Tibial nerve (tissue), 4 donors: Measurements from ENCODE around the gene GAS2L1. TPM values are rescaled to one million over a fixed set of nuclear protein-coding genes. Genes with fewer than 3 reads are reported as not detected.

ENCODE experiments used
- DNase-seq, 2 donors: peaks; one replicate each; pipeline ENCODE4 v3.0.0-alpha.2; 2019; ENCODE audit warnings: low spot score in 2 of 2
- H3K27ac ChIP-seq, 4 donors: fragments of 200-600 bp; sonication (generic) in 3 of 4; one replicate each; pipeline ENCODE4 v1.5.1; 2017 to 2019; ENCODE audit warnings: mild to moderate bottlenecking in 1 of 4
- H3K27me3 ChIP-seq, 2 donors: fragments of 200-600 bp; sonication (generic) in 1 of 2; one replicate each; pipeline versions ENCODE4 v1.5.1 to v1.6.0; 2017 to 2019
- H3K36me3 ChIP-seq, 3 donors: fragments of 200-600 bp; sonication (generic); one replicate each; pipeline ENCODE4 v1.5.1; 2018 to 2019
- H3K4me1 ChIP-seq, 4 donors: fragments of 200-600 bp; sonication (generic) in 3 of 4; one replicate each; pipeline ENCODE4 v1.5.1; 2017 to 2019
- H3K4me3 ChIP-seq, 4 donors: fragments of 200-600 bp; sonication (generic) in 3 of 4; one replicate each; pipeline ENCODE4 v1.5.1; 2017 to 2019; ENCODE audit warnings: mild to moderate bottlenecking in 1 of 4, moderate library complexity in 1 of 4
- H3K9me3 ChIP-seq, 4 donors: fragments of 200-600 bp; sonication (generic) in 3 of 4; one replicate each; pipeline ENCODE4 v1.5.1; 2017 to 2019
- CTCF ChIP-seq, 5 experiments: fragments of 200-600 bp in 3 of 5; fragments of 450-650 bp in 2 of 5; sonication (generic) in 3 of 5; IDR thresholded peaks; one replicate each; pipeline ENCODE4 v1.5.1; 2016 to 2019; ENCODE audit warnings: antibody characterized with exemption in 5 of 5, mild to moderate bottlenecking in 3 of 5, moderate library complexity in 2 of 5
- EP300 ChIP-seq, 2 donors: sonication (generic); formaldehyde crosslinking; IDR thresholded peaks; one replicate each; pipeline ENCODE4 v1.6.1; 2017; ENCODE audit warnings: antibody characterized with exemption in 2 of 2, mild to moderate bottlenecking in 1 of 2
- POLR2A ChIP-seq, 2 donors: fragments of 450-650 bp; IDR thresholded peaks; one replicate each; pipeline ENCODE4 v1.6.1; 2017; ENCODE audit warnings: antibody characterized with exemption in 2 of 2, mild to moderate bottlenecking in 2 of 2, moderate library complexity in 2 of 2
- WGBS, 2 donors: methylation state at CpG; one replicate each; pipeline ENCODE4 v1.1.5; 2018; 5-methylcytosine and 5-hydroxymethylcytosine counted together
- total RNA-seq, 4 donors: library from RNA; depleted of rRNA; stranded (reverse); fragments of >200 nt; gene quantifications; one replicate each; pipeline ENCODE4 v1.1.0, GENCODE V29; 2016

GAS2L1 gene
- total RNA-seq, 4 donors from 2014 or later = 30.3 to 43.5 (median 35.1) TPM

DNA sequence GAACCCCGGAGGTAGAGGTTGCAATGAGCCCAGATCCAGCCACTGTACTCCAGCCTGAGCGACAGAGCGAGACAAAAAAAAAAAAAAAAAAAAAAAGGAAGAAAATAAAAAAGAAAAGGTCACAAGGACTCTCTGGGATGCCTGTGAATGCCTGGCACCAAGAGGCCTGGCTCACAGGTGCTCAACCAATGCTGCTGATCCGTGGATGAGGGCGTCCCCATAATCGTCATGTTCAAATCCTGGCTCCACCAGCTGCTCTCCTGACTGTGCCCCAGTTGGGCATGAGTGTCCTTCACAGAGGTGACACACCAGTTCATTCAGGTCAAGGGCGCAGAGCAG lies 645 bp upstream of the GAS2L1 start:
- Histone ChIP-seq H3K36me3 (peaks cover 0 to 11% (median 0%) of the 10 kb centered on the region in 3 donors), H3K4me3 (peak overlapping the region in 2 of 4 donors; percentile 83 to 92), H3K27me3 (no peaks in the 10 kb centered on the region), H3K27ac (peak overlapping the region in 2 of 4 donors; percentile 93 to 94), H3K4me1 (peaks cover 0 to 60% (median 48%) of the 10 kb centered on the region in 4 donors), H3K9me3 (no peaks in the 10 kb centered on the region)
- TF ChIP-seq EP300 (IDR thresholded peaks at IDR 0.05) (no peak), CTCF (IDR thresholded peaks at IDR 0.05) (no peak), POLR2A (IDR thresholded peaks at IDR 0.05) (no peak)
- DNase-seq = no peak
- 41 to 54% methylated on average over 7 of the region's 7 CpGs for WGBS, 2 donors

DNA sequence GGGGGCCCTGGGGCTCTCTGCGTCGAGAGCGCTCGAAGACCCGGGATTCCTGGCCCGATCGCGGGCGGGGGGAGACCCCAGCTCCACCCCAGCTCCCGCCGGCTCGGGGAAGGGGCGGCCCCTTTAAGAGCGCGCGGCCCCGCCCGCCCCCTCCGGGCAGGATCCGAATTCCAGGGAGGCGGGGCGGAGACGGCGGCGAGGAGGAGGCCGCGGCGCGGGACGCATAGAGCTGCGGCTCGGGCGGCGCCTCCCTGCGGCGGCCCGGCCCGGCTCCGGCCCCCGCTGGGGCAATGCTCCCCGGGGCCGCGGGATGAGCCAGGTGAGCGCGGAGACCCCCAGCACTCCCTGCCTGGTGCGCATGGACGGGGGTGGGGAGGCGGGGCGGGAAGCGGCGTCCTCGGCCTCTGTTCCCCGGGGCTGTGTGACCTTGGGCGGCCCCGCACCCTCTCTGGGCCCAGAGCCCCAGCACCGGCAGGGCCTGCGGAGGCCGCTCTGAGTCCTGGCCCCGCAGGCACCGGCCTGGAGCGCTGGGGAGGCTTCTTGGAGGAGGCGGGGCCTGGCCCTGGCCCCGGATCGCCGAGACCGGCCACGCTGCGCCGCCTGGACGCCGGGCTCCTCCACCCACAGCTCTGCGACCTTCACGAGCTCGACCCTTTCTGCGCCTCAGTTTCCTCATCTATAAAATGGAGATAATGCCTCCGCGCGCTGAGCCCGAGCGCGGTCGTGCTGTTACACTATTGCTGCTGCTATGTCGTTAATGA lies 565 bp downstream of the GAS2L1 start:
- Histone ChIP-seq H3K27me3 (no peaks in the 10 kb centered on the region), H3K27ac (peak overlapping the region; percentile 89 to 94 (median 92)), H3K9me3 (no peaks in the 10 kb centered on the region), H3K4me1 (peaks cover 0 to 71% (median 58%) of the 10 kb centered on the region in 4 donors), H3K4me3 (peak overlapping the region; percentile 83 to 96 (median 90)), H3K36me3 (no peaks in the 10 kb centered on the region)
- DNase-seq = peak; percentile 74
- 2 to 12% methylated on average over 18 to 27 of the region's 83 CpGs for WGBS, 2 donors
- TF ChIP-seq POLR2A (IDR thresholded peaks at IDR 0.05) (peak in 1 of 2 donors; percentile 67), CTCF (IDR thresholded peaks at IDR 0.05) (peak in 2 of 5 experiments; percentile 10 to 35), EP300 (IDR thresholded peaks at IDR 0.05) (peak in 1 of 2 donors; percentile 62)

- Histone ChIP-seq H3K4me3 (peak overlapping the region; percentile 83 to 96 (median 90)), H3K27ac (peak overlapping the region; percentile 89 to 94 (median 92)), H3K36me3 (no peaks in the 10 kb centered on the region), H3K27me3 (no peaks in the 10 kb centered on the region), H3K4me1 (peaks cover 0 to 71% (median 60%) of the 10 kb centered on the region in 4 donors), H3K9me3 (no peaks in the 10 kb centered on the region)
- 59 to 69% methylated on average over 15 to 19 of the region's 20 CpGs for WGBS, 2 donors
- TF ChIP-seq CTCF (IDR thresholded peaks at IDR 0.05) (no peak), EP300 (IDR thresholded peaks at IDR 0.05) (no peak), POLR2A (IDR thresholded peaks at IDR 0.05) (no peak)
- DNase-seq = no peak
Observed at GRCh38 chr22:29307596-29308147, 1.2 kb downstream of the GAS2L1 start.

- H3K27ac ChIP-seq = peak overlapping the region; percentile 89 to 94 (median 92)
- peaks cover 0 to 71% (median 57%) of the 10 kb centered on the region in 4 donors for H3K4me1 ChIP-seq
- 80 to 84% methylated on average over 17 to 19 of the region's 50 CpGs for WGBS, 2 donors
- H3K27me3 ChIP-seq = peaks cover 0 to 2% of the 10 kb centered on the region in 2 donors
- H3K4me3 ChIP-seq = peak overlapping the region in 3 of 4 donors; percentile 83 to 92 (median 87)
- TF ChIP-seq POLR2A (IDR thresholded peaks at IDR 0.05) = no peak
- no peak for TF ChIP-seq EP300 (IDR thresholded peaks at IDR 0.05)
- no peak for TF ChIP-seq CTCF (IDR thresholded peaks at IDR 0.05)
- DNase-seq = no peak
- no peaks in the 10 kb centered on the region for H3K9me3 ChIP-seq
- no peaks in the 10 kb centered on the region for H3K36me3 ChIP-seq
Observed at GRCh38 chr22:29308148-29308790, 1.8 kb downstream of the GAS2L1 start.
